Medulla oblongata (tissue), 1 donor: ENCODE results near the gene COL9A1.

Experiments used
- DNase-seq: peaks from one replicate; pipeline ENCODE4 v3.0.0-alpha.2; 2015; ENCODE audit errors: extremely low spot score

Gene COL9A1

GRCh38 chr6:70231311-70231710 is 71.6 kb downstream of the COL9A1 start:
- DNase-seq = no peak

DNA sequence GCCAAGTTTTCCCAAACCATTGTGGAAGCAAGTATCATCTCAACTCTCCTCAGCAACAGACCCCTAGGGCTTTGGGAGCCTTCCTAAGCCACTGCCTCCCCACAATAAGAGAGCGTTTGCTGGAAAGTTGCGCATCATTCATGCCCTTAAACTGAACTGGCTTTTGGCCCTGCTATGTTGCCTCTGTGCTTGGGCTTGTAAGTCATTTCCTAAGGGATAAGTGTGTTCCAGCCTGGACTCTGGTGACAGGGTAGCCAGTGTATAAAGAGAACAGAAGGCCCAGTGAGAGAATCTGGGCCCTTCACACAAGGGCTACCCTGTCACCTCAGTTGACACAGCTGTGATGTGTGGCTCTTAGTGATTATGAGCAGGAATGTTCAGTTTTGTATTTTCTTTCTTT is 77.8 kb downstream of the COL9A1 start:
- peak; percentile 89 for DNase-seq

- DNase-seq = no peak
Observed at GRCh38 chr6:70222439-70222749, 80.5 kb downstream of the COL9A1 start.

GRCh38 chr6:70221715-70222438 is 81.0 kb downstream of the COL9A1 start:
- DNase-seq = no peak

- peak; percentile 64 for DNase-seq
Observed at GRCh38 chr6:70221025-70221714, 81.7 kb downstream of the COL9A1 start.

- DNase-seq = no peak
Observed at GRCh38 chr6:70219943-70220613, 82.8 kb downstream of the COL9A1 start.

DNA sequence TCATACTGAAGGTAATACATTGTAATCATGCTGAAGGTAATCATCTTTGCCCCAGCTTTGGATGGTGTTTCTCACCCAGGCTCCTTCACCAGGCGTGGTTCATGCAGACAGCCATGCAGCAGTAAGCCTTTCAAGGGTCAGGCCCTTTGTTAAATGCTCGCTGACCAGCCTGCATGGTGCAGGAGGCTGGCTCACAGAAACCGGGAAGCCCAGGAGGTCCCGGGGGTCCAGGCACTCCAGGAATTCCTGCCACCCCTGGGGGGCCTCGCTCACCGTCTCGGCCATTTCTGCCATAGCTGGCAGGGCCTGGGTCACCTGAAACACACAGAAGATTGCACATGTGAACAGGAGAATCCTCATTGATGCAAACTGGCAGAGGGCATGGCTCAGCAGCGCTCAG is 86.1 kb downstream of the COL9A1 start:
- no peak for DNase-seq

DNA sequence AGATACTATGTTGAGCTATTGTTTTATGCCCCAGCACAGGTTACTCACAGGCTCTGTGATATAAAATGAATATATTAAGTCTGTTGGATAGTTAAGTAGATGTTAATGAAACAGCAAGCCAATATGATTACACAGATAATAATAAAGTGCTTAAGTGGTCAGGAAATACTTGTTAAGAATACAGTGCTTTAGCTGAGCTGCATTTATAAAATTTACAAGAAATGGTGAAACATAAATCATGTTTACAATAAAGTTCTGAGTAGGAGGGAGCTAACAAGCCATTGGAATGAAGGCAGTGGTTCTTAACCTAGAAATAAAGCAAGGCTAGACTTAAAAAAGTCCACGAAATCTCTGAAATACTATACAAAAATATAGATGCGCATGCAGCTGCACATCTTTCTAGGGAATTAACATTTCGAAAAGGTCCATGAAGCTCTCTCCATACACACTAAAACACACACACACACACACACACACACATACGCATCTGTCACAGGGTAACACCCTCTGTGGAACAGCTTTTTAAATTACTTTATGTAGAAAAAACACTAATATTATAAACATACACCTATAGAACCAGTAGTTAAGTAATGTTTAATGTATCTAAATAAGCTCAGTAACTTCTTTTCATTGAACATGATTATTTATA is 87.3 kb downstream of the COL9A1 start:
- no peak for DNase-seq

DNA sequence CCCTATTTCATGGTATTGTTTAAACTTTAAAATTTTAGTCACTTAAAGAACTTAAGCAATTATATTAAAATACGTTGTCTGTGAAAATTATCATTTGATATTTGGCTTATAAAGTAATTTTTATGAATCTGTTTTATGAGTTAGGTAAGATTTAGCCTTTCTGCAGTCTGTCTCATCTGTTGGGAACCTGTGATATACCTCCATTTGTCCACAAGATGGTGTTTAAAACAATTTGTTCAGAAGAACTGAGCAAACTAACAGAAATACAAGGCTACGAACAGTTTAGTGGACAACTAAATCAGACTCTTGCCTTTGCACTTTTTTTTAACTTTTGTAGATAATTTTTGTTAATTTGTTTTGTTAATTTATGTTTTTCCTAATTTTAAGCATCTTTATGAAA is 92.4 kb downstream of the COL9A1 start:
- DNase-seq = no peak

- DNase-seq = no peak
Observed at GRCh38 chr6:70208235-70208790, 94.6 kb downstream of the COL9A1 start.

GRCh38 chr6:70198785-70199184 is 104.1 kb downstream of the COL9A1 start:
- no peak for DNase-seq

- DNase-seq = no peak
Observed at GRCh38 chr6:70196531-70196930, 106.4 kb downstream of the COL9A1 start.

DNA sequence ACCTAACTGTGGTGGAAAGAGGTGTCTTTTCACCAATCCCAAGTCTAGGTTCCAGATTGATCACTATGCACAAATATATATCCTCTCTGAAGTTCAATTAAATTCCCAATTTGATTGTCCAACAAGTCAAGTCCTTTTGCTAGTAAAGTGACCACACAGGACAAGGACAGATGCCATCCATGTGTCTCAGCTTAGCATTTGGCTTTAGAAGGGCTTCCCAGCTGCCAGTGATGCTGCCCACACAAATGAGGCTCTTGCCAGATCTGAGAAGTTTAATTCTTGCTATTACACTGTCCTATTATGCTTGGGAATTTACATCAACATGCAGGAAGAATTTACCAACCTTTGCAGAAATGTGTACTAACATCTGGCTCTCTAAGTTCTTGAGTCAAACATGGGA is 108.5 kb downstream of the COL9A1 start:
- no peak for DNase-seq

- no peak for DNase-seq
Observed at GRCh38 chr6:70188202-70188601, 114.7 kb downstream of the COL9A1 start.

GRCh38 chr6:70186461-70186860 is 116.4 kb downstream of the COL9A1 start:
- no peak for DNase-seq

GRCh38 chr6:70184723-70185122 is 118.2 kb downstream of the COL9A1 start:
- no peak for DNase-seq

DNA sequence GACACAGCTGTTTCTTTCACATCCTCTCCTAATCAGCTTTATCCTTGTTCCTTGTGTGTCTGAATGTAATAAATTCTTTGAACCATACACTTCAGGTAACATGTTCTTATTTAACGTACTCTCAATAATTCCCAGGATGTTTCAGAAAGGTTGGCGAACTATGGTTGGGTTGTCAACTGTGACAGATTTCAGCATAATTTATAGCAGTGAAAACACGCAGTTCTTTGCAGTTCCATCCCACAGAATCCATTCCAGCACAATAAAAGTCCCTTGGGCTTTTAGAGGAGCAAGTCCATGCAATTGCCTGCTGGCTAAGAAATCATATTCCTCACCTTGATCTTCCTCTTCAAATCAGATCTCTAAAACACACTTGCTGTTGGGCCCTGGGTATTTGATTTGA is 119.3 kb downstream of the COL9A1 start:
- no peak for DNase-seq

DNA sequence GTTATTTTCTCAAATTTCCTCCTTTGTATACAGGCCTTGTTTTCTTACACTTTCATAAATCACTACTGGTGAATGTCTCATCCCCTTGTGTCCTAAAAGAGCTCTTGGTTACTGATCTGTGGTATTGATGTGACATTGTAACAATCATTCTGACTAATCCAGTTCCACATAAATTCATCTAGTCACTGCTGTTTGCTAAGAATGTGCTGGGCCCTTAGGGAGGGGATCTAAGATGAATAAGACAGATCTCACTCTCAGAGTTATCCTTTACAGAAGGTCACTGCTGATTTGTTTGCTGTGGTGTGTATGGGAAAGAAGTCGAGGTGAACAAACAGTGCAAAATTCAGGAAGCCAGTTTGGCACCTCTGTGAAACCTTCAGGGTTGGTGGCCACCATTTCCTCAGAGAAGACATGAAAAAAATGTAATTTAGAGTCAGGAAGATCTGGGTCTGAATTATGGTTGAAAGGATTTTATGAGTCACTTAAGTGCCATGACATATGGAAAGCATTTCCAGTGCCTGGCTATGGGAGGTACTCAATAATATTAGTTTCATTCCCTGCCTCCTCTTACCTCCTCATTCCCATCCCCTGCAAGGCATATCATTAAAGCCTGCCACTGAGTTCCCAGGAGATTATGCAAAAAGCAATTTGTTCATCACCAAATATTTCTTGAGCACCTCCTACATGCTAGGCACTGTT is 121.8 kb downstream of the COL9A1 start:
- no peak for DNase-seq

DNA sequence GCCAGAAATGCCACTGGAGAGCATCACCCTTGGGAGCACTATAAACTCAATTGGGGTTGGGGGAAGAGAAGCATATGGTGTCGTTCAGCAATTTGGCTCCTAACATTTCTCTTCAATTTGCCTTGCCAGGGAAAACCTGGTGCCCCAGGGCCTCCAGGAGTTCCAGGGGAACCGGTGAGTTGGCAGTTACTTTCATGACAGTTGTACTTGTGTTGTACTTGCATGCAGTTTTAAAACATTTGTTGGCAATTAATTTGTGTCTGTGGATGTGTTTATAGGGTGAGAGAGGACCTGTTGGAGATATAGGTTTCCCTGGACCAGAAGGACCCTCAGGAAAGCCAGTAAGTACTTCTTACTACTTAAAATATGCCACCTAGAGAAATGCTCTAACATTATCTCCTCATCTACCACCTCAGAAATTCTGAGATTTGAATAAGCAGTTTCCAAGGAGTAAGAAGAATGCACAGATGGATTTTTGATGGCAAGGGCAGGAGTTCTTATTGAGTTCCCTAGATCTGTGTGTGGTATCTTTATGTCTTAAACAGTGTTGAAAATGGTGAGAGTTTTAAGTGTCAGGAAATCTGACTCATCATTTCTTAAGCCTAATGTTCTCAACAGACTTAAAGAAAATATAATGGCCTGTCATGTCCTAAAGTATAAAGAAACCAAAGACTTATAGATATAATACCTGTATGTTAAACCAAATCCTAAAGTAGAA is 122.5 kb downstream of the COL9A1 start:
- DNase-seq = no peak

GRCh38 chr6:70176842-70177550 is 125.9 kb downstream of the COL9A1 start:
- no peak for DNase-seq
